OCI-LY7 (cell line): Measurements from ENCODE around the gene PRRG4.

Source experiments
- EZH2phosphoT487 ChIP-seq: fragments of 200-600 bp; sonication (generic); IDR thresholded peaks from 2 replicates; pipeline ENCODE4 v1.6.1; 2018; ENCODE audit warnings: low read depth, borderline replicate concordance, mild to moderate bottlenecking, mixed run types, antibody characterized with exemption, low read length, moderate library complexity, mixed read lengths
- TF ChIP-seq, protein P1 (sequence below): fragments of 200-600 bp; sonication (generic); conservative IDR thresholded peaks from 2 replicates; pipeline ENCODE4 v1.5.1; 2014; ENCODE audit warnings: mild to moderate bottlenecking, antibody characterized with exemption, low read length, moderate library complexity, mixed read lengths

DNA sequence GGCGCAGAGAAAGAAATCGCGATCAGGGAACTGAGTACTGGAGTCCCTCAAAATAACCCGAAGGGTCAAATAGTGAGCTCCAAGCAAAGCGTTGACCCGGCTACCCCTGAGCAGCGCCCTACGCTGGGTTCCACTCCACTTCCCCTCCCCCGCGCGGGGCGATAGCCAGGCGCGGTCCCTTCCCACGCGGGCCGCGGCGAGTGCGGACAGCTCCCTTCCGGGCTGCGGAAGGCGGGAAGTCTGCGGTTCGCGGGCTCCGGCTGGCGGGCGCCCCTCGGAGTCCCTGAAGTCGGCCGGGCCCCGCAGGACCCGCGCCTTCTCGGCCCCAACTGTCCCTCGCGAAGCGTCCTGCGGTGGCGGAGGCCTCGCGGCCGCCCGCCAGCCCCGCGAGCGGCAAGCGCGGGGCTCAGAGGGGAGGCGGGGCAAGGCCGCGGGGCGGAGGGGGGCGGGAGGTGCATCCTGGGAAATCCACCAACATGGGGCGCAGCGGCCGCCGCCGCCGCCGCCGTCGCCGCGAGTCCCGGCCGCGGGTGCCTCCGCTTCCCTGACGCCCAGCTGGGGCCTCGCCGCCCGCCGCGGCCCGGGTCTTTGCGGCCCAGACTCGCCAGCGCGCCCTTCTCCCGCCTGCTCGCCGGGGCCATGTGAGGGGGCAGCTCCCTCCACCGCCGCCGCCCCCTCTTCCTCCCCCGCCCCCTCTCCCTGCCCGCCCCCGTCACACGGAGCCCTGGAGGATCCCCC lies 62.8 kb downstream of the PRRG4 start, which contains the start of gene QSER1:
- TF ChIP-seq EZH2phosphoT487 = no peak
- TF ChIP-seq, protein P1, sequence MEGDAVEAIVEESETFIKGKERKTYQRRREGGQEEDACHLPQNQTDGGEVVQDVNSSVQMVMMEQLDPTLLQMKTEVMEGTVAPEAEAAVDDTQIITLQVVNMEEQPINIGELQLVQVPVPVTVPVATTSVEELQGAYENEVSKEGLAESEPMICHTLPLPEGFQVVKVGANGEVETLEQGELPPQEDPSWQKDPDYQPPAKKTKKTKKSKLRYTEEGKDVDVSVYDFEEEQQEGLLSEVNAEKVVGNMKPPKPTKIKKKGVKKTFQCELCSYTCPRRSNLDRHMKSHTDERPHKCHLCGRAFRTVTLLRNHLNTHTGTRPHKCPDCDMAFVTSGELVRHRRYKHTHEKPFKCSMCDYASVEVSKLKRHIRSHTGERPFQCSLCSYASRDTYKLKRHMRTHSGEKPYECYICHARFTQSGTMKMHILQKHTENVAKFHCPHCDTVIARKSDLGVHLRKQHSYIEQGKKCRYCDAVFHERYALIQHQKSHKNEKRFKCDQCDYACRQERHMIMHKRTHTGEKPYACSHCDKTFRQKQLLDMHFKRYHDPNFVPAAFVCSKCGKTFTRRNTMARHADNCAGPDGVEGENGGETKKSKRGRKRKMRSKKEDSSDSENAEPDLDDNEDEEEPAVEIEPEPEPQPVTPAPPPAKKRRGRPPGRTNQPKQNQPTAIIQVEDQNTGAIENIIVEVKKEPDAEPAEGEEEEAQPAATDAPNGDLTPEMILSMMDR = no peak
